Neural cell (in vitro differentiated cells): ENCODE data around the gene MGAT5. TPM values are rescaled to one million over a fixed set of nuclear protein-coding genes. Genes with fewer than 3 reads are reported as not detected.
A peak's percentile ranks its signal among the peaks of the same experiment; 100 is the strongest.

ENCODE experiments used
- H2AFZ ChIP-seq: fragments of 200-600, 300-800 bp; sonication (generic), shearing (Covaris generic); 2 replicates; pipeline ENCODE4 v1.6.0; 2014; ENCODE audit warnings: low read depth, mild to moderate bottlenecking, antibody characterized with exemption, low read length, moderate library complexity
- H3F3A ChIP-seq: fragments of 200-600 bp; shearing (Covaris generic); 2 replicates; pipeline ENCODE4 v1.6.1; 2016; ENCODE audit warnings: mild to moderate bottlenecking, moderate library complexity, mixed read lengths, antibody characterized with exemption, low read length; ENCODE audit not compliant: insufficient read depth, poor library complexity, severe bottlenecking
- H3K27ac ChIP-seq: fragments of 200-600, 300-800 bp; sonication (generic), shearing (Covaris generic); 2 replicates; pipeline ENCODE4 v1.5.1; 2014; ENCODE audit warnings: mild to moderate bottlenecking, low read length, moderate library complexity
- H3K27me3 ChIP-seq: fragments of 300-800, 200-600 bp; sonication (generic), shearing (Covaris generic); 2 replicates; pipeline ENCODE4 v1.6.0; 2014; ENCODE audit warnings: mild to moderate bottlenecking, low read depth, low read length, moderate library complexity; ENCODE audit not compliant: insufficient read depth
- H3K36me3 ChIP-seq: fragments of 300-800, 200-600 bp; sonication (generic), shearing (Covaris generic); 2 replicates; pipeline ENCODE4 v1.5.1; 2014; ENCODE audit warnings: mild to moderate bottlenecking, antibody characterized with exemption, low read length, moderate library complexity; ENCODE audit not compliant: insufficient read depth
- H3K4me2 ChIP-seq: fragments of 300-800, 200-600 bp; sonication (generic), shearing (Covaris generic); 2 replicates; pipeline ENCODE4 v1.6.0; 2014; ENCODE audit warnings: mild to moderate bottlenecking, low read length
- H3K4me3 ChIP-seq: fragments of 300-800, 200-600 bp; sonication (generic), shearing (Covaris generic); 2 replicates; pipeline ENCODE4 v1.5.1; 2014; ENCODE audit warnings: mild to moderate bottlenecking, low read length, moderate library complexity
- H3K79me2 ChIP-seq: fragments of 200-600 bp; shearing (Covaris generic); replicated peaks from 2 replicates; pipeline ENCODE4 v1.6.0; 2014; ENCODE audit warnings: mild to moderate bottlenecking, low read length, moderate library complexity; ENCODE audit not compliant: insufficient read depth
- H3K9ac ChIP-seq: fragments of 300-800, 200-600 bp; sonication (generic), shearing (Covaris generic); 2 replicates; pipeline ENCODE4 v1.6.1; 2016; ENCODE audit warnings: mild to moderate bottlenecking, low read length, mixed read lengths
- H3K9me2 ChIP-seq: fragments of 200-600 bp; shearing (Covaris generic); 2 replicates; pipeline ENCODE4 v1.6.1; 2016; ENCODE audit warnings: mild to moderate bottlenecking, low read length, mixed read lengths; ENCODE audit not compliant: insufficient read depth
- H3K9me3 ChIP-seq: fragments of 200-600, 300-800 bp; sonication (generic), shearing (Covaris generic); 2 replicates; pipeline ENCODE4 v1.6.1; 2016; ENCODE audit warnings: mild to moderate bottlenecking, mixed run types, low read length, moderate library complexity, mixed read lengths
- H4K20me1 ChIP-seq: fragments of 200-600 bp; shearing (Covaris generic); 2 replicates; pipeline ENCODE4 v1.6.1; 2016; ENCODE audit warnings: mild to moderate bottlenecking, mixed run types; ENCODE audit not compliant: insufficient read depth
- EP300 ChIP-seq: fragments of 450-650 bp; conservative IDR thresholded peaks from 2 replicates; pipeline ENCODE4 v1.6.1; 2014; ENCODE audit warnings: antibody characterized with exemption, mild to moderate bottlenecking, moderate library complexity; ENCODE audit not compliant: poor library complexity, severe bottlenecking
- EZH2 ChIP-seq: fragments of 200-600, 300-800 bp; shearing (Covaris generic), sonication (generic); IDR thresholded peaks from 2 replicates; pipeline ENCODE4 v1.6.1; 2014; ENCODE audit warnings: antibody characterized with exemption, low read length, borderline replicate concordance, mild to moderate bottlenecking; ENCODE audit not compliant: insufficient read depth, poor library complexity, severe bottlenecking
- MXI1 ChIP-seq: fragments of 450-650 bp; conservative IDR thresholded peaks from 2 replicates; pipeline ENCODE4 v1.6.1; 2014; ENCODE audit warnings: antibody characterized with exemption, mild to moderate bottlenecking; ENCODE audit not compliant: poor library complexity, severe bottlenecking
- POLR2AphosphoS5 ChIP-seq: IDR thresholded peaks from 2 replicates; pipeline ENCODE4 v1.6.1; 2012
- RAD21 ChIP-seq: fragments of 450-650 bp; conservative IDR thresholded peaks from 2 replicates; pipeline ENCODE4 v1.6.1; 2014; ENCODE audit warnings: antibody characterized with exemption, mild to moderate bottlenecking, moderate library complexity
- SMC3 ChIP-seq: fragments of 450-650 bp; conservative IDR thresholded peaks from 2 replicates; pipeline ENCODE4 v1.6.1; 2014; ENCODE audit warnings: antibody characterized with exemption, mild to moderate bottlenecking, moderate library complexity; ENCODE audit not compliant: poor library complexity
- TAF1 ChIP-seq: IDR thresholded peaks from 2 replicates; pipeline ENCODE4 v1.6.1; 2012; ENCODE audit warnings: low read depth
- polyA plus RNA-seq: library from polyadenylated mRNA; depleted of rRNA; stranded (reverse); fragments of >200 nt; gene quantifications from 2 replicates; pipeline ENCODE4 v1.2.3, GENCODE V29; 2014
- TF ChIP-seq, protein P1 (sequence below): IDR thresholded peaks from 2 replicates; pipeline ENCODE4 v1.6.1; 2012; ENCODE audit warnings: borderline replicate concordance
- TF ChIP-seq, protein P2 (sequence below): fragments of 450-650 bp; IDR thresholded peaks from 2 replicates; pipeline ENCODE4 v1.5.1; 2014; ENCODE audit warnings: antibody characterized with exemption, mild to moderate bottlenecking, moderate library complexity; ENCODE audit not compliant: poor library complexity, severe bottlenecking

The MGAT5 gene
- polyA plus RNA-seq, 1 donor from 2014 or later, result 40.9 TPM

DNA sequence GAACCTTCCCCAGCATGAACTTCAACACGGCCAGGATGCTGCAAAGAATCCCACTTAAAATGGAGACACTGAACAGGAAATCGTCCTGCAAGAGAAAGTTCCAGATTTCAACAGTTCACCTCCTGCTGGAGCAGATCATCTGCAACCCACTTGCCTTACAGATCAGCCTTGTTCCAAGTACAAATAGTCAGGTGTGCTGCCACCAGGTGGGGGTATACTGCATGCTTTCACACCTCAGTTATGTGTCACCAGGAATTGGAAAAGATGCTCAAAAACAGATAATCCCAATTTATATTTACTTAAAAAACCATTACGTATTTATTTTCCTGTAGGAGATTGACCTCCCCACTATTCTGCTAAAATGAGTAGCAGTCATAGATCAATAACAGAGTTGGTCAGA, 212.3 kb downstream of the MGAT5 start:
- H3K36me3 ChIP-seq, result no peaks in the 10 kb centered on the region
- H3K79me2 ChIP-seq, result no peaks in the 10 kb centered on the region
- H3K27me3 ChIP-seq, result no peaks in the 10 kb centered on the region
- no peaks in the 10 kb centered on the region for H3K9me2 ChIP-seq
- no peaks in the 10 kb centered on the region for H3F3A ChIP-seq
- H3K9me3 ChIP-seq, result no peaks in the 10 kb centered on the region
- H4K20me1 ChIP-seq, result no peaks in the 10 kb centered on the region
- H3K4me2 ChIP-seq, result no peak overlapping the region
- no peak overlapping the region for H2AFZ ChIP-seq
- H3K4me3 ChIP-seq, result no peak overlapping the region
- TF ChIP-seq TAF1 (no peak), POLR2AphosphoS5 (no peak), MXI1 (no peak), SMC3 (peak; percentile 92), EZH2 (no peak), RAD21 (peak; percentile 86), EP300 (no peak)
- TF ChIP-seq, protein P1, sequence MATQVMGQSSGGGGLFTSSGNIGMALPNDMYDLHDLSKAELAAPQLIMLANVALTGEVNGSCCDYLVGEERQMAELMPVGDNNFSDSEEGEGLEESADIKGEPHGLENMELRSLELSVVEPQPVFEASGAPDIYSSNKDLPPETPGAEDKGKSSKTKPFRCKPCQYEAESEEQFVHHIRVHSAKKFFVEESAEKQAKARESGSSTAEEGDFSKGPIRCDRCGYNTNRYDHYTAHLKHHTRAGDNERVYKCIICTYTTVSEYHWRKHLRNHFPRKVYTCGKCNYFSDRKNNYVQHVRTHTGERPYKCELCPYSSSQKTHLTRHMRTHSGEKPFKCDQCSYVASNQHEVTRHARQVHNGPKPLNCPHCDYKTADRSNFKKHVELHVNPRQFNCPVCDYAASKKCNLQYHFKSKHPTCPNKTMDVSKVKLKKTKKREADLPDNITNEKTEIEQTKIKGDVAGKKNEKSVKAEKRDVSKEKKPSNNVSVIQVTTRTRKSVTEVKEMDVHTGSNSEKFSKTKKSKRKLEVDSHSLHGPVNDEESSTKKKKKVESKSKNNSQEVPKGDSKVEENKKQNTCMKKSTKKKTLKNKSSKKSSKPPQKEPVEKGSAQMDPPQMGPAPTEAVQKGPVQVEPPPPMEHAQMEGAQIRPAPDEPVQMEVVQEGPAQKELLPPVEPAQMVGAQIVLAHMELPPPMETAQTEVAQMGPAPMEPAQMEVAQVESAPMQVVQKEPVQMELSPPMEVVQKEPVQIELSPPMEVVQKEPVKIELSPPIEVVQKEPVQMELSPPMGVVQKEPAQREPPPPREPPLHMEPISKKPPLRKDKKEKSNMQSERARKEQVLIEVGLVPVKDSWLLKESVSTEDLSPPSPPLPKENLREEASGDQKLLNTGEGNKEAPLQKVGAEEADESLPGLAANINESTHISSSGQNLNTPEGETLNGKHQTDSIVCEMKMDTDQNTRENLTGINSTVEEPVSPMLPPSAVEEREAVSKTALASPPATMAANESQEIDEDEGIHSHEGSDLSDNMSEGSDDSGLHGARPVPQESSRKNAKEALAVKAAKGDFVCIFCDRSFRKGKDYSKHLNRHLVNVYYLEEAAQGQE, result no peak
- TF ChIP-seq, protein P2, sequence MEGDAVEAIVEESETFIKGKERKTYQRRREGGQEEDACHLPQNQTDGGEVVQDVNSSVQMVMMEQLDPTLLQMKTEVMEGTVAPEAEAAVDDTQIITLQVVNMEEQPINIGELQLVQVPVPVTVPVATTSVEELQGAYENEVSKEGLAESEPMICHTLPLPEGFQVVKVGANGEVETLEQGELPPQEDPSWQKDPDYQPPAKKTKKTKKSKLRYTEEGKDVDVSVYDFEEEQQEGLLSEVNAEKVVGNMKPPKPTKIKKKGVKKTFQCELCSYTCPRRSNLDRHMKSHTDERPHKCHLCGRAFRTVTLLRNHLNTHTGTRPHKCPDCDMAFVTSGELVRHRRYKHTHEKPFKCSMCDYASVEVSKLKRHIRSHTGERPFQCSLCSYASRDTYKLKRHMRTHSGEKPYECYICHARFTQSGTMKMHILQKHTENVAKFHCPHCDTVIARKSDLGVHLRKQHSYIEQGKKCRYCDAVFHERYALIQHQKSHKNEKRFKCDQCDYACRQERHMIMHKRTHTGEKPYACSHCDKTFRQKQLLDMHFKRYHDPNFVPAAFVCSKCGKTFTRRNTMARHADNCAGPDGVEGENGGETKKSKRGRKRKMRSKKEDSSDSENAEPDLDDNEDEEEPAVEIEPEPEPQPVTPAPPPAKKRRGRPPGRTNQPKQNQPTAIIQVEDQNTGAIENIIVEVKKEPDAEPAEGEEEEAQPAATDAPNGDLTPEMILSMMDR, result peak; percentile 81
- no peak overlapping the region for H3K9ac ChIP-seq
- H3K27ac ChIP-seq, result no peak overlapping the region

DNA sequence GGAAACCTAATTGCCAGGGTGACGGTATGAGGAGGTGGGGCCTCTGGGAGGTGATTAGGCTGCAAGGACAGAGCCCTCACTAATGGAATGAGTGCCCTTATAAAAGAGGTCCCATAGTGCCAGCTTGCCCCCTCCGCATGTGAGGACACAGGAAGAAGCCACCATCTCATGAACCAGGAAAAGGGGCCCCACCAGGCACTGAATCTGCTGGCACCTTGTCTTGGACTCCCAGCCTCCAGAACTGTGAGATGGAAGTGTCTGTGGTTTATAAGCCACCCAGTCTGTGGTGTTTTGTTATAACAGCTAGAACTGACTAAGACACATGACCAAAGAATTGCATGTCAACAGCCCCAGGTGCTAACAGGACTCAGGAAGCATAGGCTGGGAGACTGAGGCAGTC, 214.3 kb downstream of the MGAT5 start:
- Histone ChIP-seq H3K27me3 (no peaks in the 10 kb centered on the region), H3K79me2 (no peaks in the 10 kb centered on the region), H3K9me3 (no peaks in the 10 kb centered on the region), H3K36me3 (no peaks in the 10 kb centered on the region), H3K4me2 (no peak overlapping the region), H2AFZ (no peak overlapping the region), H3F3A (no peaks in the 10 kb centered on the region), H4K20me1 (no peaks in the 10 kb centered on the region), H3K9me2 (no peaks in the 10 kb centered on the region), H3K4me3 (no peak overlapping the region), H3K9ac (no peak overlapping the region), H3K27ac (no peak overlapping the region)
- TF ChIP-seq, protein P2, result no peak
- TF ChIP-seq SMC3, result no peak
- no peak for TF ChIP-seq MXI1
- no peak for TF ChIP-seq EP300
- TF ChIP-seq EZH2, result no peak
- TF ChIP-seq, protein P1, result no peak
- no peak for TF ChIP-seq RAD21
- TF ChIP-seq POLR2AphosphoS5, result no peak
- TF ChIP-seq TAF1, result no peak
